Measurements from ENCODE around the gene TMEM120B. TPM values are rescaled to one million over a fixed set of nuclear protein-coding genes. Genes with fewer than 3 reads are reported as not detected.
"Not testable (repeated sequence)": the region's sequence is repeated elsewhere in the genome, so short reads cannot be mapped to it uniquely, and the experiment has no call there.

Gene TMEM120B
- polyA plus RNA-seq, 3 donors, result 6.1 to 10.6 (median 8.3) TPM

DNA sequence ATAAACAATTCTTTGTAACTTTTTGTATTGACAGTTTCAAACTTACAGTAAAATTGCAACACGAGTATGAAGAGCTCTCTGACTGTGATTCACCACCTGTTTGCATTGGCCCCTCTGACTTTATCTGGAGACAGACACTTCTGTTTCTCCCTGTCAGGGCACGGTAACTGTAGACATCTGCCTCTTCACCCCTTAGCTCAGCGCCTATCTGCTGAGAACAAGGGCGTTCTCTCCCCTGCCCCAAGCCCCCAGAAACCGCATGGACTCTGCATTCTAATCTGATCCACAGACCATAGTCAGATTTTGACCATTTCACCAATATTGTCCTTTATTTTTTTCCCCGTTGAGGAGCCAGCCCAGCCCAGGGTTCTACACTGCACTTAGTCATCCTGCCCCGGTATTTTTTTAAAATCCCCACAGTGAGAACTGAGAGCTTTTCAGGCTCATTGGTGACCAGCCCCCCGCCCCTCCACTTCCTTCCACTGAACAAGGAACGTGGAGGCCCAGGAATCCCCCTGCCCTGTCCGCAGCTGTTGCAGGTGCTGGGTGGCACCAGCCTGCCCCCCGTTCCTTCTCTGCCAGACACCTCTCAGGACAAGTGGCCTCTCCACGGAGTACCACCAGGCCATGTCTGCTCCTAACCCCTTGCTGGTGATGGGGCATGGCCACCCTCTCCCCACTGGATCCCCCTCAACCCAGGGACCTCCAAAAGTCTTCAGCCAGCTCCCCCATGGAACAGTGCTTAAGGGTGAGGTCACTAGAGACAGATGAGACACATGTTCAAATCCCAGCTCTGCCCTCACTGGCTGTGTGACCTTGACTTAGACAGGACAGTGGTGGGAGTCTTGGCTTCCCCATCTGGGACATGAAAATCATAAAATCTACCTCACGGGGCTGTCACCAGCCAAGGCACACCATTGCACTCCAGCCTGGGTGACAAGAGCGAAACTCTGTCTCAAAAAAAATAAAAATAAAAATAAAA is 69.7 kb downstream of the TMEM120B start:
- H3K27ac ChIP-seq (ENCODE audit: low read depth, low read length), result no peak overlapping the region
- WGBS, 3 donors, result 37 to 59% (median 37%) methylated on average over 14 of the region's 14 CpGs

DNA sequence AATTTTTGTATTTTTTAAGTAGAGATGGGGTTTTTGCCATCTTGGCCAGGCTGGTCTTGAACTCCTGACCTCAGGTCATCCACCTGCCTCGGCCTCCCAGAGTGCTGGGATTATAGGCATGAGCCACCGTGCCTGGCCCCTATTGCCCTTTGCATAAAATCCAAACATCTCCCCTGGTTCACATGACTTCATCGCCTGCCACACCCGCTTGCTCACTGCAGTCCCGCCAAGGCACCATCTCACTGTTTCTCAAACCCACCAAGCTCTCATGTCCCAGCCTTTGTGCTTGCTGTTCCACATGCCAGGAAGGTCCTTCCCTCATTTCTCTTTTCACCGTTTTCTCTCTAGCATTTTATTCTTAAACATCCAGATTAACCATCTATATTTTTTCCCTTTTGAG is 71.2 kb downstream of the TMEM120B start:
- no peak overlapping the region for H3K27ac ChIP-seq (ENCODE audit: low read depth, low read length)
- WGBS, 3 donors, result 59 to 80% (median 69%) methylated on average over 6 of the region's 6 CpGs

DNA sequence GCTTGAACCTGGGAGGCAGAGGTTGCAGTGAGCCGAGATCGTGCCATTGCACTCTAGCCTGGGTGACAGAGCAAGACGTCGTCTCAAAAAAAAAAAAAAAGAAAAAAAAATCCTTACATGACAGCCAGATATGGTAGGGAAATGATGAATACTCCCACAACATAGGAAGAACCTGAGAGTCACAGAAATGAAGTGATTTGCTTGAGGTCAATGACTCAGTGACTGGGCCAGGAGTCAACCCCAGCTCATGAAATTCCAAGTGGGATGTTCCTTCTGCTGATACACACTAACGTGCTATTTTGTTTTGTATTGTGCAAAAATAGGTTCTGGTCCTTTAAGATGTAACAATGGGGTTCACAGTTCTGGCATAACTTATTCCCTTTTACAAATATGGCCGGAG is 71.9 kb downstream of the TMEM120B start:
- H3K27ac ChIP-seq (ENCODE audit: low read depth, low read length), result no peak overlapping the region
- WGBS, 3 donors, result 42 to 53% (median 46%) methylated on average over 6 of the region's 6 CpGs

DNA sequence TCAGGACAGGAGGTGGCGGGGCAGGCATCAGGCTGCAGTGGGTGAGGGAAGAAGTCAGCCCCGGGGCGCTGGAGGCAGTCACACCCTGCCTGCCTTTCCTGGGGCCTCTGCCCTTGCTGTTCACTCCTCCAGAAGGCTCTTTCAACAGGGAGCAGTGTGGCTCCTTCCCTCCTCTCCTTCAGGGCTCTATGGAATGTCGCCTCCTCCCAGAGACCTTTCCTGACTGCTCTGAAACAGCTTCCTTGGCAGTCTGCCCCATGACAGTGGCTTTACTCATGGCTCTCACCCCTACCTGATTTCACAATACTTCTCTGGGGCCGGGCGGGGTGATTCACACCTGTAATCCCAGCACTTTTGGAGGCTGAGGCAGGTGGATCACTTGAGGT is 73.9 kb downstream of the TMEM120B start:
- WGBS, 3 donors, result 40 to 67% (median 51%) methylated on average over 6 of the region's 6 CpGs
- H3K27ac ChIP-seq (ENCODE audit: low read depth, low read length), result no peak overlapping the region

DNA sequence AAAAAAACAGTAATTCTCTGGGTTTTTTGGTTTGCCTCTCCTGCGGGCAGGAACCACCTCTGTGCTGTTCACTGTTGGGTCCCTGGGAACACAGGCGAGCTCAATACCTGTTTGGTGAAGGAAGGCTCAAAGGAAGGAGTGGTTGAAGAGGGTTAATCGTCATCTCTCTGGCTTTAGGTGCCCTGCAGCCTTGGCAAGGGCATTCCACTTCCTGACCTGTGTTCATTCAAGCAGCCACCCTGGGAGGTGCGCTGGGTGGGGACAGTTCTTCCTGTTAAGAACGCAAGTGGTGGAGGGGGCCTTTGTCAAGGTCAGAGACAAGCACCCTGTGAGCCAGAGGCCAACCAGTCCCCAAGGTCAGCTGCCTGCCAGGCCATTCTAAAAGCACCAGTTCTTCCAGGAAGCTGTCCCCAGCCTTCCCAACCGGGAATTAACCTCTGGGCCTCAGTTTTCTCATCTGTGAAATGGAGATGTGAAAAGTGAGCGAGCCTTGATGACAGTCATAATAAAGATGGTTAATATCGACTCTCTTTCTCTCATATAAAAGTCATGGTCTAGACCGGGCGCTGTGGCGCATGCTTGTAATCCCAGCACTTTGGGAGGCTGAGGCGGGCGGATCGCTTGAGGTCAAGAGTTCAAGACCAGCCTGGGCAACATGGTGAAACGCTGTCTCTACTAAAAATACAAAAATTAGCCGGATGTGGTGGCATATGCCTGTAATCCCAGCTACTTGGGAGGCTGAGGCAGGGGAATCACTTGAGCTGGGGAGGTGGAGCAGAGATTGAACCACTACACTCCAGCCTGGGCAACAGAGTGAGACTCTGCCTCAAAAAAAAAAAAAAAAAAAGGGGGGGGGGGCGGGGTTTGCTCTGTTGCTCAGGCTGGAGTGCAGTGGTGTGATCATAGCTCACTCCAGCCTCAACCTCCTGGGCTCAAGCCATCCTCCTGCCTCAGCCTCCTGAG is 74.8 kb downstream of the TMEM120B start:
- H3K27ac ChIP-seq (ENCODE audit: low read depth, low read length), result no peak overlapping the region
- WGBS, 3 donors, result 69 to 77% (median 74%) methylated on average over 16 to 17 of the region's 17 CpGs

DNA sequence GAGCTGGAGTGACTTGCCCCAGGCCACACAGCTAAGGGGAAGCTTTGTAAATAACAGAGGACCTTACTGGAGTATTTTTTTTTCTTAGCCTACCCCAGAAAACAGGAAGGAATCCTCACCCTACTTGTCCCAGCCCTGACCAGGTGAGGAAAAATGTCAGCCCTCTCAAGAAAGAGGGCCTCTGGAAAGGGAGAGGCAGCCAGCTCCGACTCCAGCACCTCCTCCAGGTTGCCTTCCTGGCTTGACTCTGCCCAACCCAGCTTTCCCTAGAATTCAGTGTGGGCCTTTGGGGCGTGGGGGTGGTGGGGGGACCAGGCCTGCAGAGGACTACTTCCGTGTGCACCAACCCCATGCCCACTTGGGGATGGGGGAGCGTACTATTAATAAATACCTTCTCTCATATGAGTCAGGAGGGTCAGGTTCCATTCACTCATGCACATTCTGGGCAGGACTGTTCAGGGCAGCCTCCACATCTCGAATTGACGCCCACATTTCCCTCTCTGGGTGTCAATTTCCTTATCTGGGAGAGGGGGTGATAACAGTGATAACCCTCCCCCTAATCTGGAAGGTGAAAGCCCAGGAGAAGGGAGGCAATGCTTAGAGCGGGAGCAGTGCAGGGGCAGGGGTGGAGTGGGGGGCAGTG is 75.7 kb downstream of the TMEM120B start:
- 64 to 72% (median 66%) methylated on average over 7 of the region's 7 CpGs for WGBS, 3 donors
- no peak overlapping the region for H3K27ac ChIP-seq (ENCODE audit: low read depth, low read length)

DNA sequence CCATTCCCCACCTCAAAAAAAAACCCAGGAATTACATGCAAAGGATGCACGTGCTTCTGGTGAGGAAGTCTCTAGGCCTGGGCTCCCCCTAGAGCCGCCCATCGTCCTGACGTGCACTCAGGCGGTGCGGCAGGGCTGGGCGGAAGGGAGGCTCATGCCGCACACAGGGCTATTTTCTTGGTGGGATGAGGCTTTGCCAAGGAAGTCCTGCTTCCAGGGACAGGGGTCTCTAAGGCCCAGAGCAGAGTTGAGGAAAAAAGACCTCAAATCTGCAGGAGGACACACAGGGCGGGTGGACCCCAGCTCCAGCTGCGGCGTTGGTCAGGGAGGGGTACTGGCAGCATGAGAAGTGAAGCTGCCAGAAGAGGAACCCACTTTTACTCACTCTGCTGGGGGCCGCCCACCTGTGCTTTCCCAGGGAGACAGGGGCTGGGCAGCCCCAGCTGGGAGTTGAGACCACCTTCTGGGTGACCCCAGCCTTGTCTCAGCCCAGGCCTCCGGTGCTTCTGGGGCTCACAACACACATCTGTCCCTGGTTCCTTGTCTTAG is 76.8 kb downstream of the TMEM120B start:
- no peak overlapping the region for H3K27ac ChIP-seq (ENCODE audit: low read depth, low read length)
- 24 to 78% (median 51%) methylated on average over 13 of the region's 13 CpGs for WGBS, 3 donors

DNA sequence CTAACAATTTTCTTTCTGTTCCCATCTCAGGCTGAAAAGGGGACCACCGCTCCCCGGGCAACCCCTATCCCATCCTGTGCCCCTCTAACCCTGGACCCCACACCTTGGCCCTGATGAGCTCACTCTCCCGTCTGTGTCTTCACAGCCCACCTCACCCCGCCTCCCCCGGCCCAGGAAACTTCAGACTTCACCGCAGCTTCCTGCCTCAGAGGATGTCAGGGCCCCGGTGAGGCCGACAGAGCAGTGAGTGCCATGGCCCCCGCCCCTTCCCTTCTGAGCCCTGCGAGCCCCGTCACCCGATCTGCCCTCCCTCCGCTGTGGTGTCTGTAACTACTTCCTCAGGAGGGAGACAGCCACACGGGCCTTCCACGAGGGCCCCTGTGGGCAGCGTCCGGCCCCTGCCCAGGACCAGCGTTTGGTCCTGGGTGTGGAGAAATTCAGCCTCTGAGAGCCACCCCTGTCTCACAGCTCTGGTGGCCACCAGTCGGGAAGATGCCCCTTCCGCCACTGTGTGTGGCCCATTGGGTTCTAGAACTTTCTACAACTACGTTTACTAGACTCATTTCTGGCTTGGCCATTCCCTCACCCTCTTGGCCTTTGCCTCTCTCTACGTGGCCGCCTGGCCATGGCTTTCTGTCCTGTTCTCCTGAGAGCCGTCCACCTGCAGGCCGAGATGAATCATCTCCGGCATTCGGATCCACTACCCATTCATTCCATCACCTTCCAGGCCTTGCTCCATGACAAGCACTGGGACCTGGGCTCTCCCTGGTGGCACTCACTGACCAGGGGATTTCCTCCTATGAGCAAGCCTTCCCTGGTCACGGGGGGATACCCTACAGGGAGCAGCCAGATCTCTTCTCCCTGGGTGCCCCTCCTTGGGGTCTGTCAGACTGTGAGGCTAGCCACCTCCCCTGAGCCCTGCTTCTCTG is 77.5 kb downstream of the TMEM120B start:
- 43 to 72% (median 45%) methylated on average over 28 of the region's 28 CpGs for WGBS, 3 donors

DNA sequence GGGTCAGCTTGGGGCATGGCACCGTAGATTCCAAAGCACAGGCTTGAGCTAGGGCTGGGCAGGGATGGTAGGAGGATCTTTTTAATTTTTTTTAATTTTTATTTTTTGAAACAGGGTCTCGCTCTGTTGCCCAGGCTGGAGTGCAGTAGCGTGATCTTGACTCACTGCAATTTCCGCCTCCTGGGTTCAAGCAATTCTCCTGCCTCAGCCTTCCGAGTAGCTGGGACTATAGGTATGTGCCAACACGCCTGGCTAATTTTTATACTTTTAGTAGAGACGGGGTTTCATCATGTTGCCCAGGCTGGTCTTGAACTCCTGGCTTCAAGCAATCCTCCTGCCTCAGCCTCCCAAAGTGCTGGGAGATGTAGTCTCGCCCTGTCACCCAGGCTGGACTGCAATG is 78.2 kb downstream of the TMEM120B start:
- H3K27ac ChIP-seq (ENCODE audit: low read depth, low read length), result not testable (repeated sequence)
- 85 to 95% (median 92%) methylated on average over 8 of the region's 8 CpGs for WGBS, 3 donors

More for the DNA sequence above, 77.5 kb downstream of the TMEM120B start:
- H3K27ac ChIP-seq (ENCODE audit: low read depth, low read length), result no peak overlapping the region

DNA sequence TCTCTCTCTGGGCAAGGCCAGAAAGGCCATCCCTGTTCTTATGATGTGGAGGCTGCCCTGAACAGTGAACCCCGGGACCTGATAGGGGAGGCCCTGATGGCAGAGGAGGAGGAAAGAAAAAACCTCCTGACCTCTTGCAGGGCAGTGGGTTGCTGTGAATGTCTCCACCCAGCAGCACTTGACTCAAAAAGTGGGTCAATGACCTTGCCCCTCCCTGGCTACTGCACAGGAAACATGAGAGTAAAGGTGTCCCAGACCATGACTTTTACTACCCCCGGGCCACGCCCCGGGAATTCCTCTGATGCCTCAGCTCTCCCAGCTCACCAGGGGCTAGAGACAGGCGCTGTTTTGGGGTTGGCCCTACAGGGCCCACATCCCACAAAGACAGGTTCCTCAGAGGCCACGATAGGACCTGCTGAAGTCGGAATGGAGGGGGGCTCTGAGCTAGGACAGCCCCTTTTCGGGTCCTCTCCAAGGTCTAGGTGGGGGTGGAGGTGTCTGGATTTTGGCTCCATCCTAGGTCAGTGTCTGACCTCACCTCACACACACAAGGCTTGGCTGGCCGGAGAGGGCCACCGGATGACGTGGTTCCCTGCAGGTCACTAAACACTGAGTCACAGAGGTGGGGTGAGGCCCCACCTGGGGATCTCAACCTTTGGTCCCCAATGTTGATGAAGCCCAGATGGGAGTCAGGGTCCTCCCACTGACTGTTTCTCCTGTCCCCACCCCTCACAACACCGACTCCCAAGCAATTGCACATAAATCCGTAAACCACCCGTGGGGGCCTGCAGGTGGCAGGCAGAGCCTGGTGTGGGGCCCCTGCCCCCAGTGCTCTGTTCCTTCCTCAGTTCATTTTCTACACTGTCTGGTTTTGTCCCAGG is 79.4 kb downstream of the TMEM120B start:
- 77 to 89% (median 77%) methylated on average over 14 of the region's 14 CpGs for WGBS, 3 donors
- H3K27ac ChIP-seq (ENCODE audit: low read depth, low read length), result no peak overlapping the region

DNA sequence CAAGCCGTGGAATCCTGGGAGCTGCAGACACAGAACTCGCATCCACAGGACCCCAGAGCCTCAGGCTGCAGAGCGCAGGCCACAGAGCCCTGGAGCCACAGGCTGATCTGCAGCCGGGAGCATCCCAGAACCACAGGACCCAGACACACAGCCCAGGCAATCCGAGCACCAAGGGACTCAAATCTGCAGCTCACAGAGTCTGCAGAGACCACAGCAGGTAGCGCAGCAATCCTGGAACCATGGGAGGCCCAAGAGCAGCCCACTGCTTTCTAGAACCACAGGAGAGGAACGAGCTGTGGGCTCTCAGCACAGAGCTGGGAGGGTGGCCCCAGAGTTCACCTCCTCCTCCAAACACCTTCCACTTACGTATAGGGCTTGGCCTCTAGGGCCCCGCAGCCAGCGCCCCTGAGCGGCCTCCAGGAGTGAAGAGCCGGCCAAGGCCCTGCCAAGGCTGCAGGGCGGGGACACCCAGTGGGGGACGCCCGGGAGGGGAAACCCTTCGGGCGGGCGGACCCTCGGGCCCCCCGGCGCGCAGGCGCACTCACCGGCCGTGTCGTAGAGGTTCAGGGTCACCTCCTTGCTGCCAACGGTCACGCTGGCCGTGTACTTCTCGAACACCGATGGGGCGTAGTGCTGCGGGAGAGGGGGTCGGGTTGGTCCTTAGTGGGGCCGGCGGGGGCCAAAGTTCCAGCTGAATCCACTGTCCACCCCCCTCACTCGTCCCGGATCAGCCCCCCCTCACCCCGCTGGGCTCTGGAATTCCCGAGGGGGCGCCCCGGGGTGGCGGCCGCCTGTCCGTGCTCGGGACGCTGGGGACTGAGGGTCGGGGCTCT is 80.3 kb downstream of the TMEM120B start:
- WGBS, 3 donors, result 22 to 36% (median 29%) methylated on average over 42 to 48 of the region's 48 CpGs
- no peak overlapping the region for H3K27ac ChIP-seq (ENCODE audit: low read depth, low read length)

DNA sequence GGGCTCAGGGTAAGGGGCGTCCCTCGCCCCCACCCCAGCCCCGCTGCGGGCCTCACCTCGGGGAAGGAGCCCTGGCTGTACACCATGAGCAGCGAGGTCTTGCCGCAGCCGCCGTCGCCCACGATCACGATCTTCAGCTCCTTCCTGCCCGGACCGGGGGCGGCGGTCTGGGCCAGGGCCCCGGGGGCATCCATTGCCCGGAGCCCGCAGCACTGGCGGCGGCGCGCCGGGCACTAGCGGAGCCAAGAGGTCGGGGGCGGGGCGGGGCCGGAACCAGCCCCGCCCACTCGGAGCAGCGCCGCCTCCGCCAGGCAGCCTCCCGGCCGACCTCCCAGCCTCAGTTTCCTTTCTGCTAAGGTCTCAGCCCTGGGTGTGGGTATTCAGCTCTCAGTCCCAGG is 80.9 kb downstream of the TMEM120B start, which contains the start of gene RHOF:
Gene RHOF (minus strand): TSS at position 249 of the 398 bp plus-strand sequence. CDS start 55 bp downstream, at position 194.
- 1 to 3% (median 3%) methylated on average over 31 to 36 of the region's 36 CpGs for WGBS, 3 donors
- no peak within 1 kb of the TSS for H3K27ac ChIP-seq (ENCODE audit: low read depth, low read length)

DNA sequence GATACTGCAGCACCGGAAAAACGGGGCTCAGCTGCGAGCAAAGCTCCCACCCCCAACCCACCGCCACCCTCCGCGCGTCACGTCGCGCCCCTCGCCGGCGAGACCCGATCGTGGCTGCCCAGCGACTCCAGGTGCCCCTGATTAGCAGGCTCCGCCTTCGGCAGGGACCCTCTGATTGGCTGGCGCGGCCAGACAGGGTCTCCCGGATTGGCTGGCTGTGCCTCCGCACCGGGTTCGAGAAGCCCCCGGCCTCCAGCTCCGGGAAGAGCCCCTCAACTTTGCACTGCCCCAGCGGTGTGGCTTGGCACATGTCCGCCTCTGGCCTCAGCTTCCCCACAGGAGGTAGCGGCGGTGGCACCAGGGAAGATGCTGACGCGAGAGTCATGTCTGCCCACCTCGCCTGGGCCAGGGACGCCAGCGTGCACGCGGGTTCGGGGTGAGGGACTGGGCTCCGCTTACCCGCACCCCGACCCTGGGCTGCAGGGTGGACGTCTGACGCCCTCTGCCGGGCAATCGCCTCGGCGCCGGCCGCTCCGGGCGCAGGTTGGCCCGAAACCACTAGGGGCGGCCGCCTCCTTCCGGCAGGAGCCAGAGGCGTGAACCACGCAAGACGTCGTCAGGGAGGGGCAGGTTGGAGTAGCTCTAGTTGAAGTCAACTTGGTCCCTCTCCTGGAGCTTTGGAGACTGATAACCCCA is 81.4 kb downstream of the TMEM120B start:
- H3K27ac ChIP-seq (ENCODE audit: low read depth, low read length), result no peak overlapping the region
- whole genome bisulfite sequencing, 3 donors, result 0 to 1% (median 1%) methylated on average over 50 to 59 of the region's 59 CpGs

DNA sequence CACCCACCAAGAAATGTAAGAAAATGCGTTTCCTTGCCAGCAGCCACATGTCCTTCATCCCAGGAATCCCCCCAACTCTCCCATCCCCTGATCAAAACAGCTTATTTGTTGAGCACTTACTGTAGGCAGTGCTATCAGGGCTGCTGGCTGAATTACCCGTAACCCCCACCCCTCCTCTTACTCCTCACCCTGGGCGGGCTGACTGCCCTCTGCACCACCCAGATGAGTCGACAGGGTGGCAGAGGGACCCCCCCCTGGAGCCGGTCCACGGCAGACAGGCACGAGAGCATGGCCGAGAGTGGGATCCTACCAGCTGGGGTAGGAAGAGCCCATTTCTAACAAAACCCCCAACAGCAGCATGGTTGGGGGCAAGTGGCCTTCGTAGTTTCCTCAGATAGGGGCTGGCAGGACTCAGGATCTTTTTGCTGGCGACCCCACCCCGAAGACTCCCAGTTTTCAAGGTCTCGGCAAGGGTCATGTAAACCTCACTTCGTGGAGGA is 82.0 kb downstream of the TMEM120B start:
- 2% methylated on average over 13 of the region's 13 CpGs for WGBS, 3 donors
- no peak overlapping the region for H3K27ac ChIP-seq (ENCODE audit: low read depth, low read length)
